Measurements from ENCODE around the gene EXOSC1.
A peak's percentile ranks its signal among the peaks of the same experiment; 100 is the strongest.
"Not testable (repeated sequence)": the region's sequence is repeated elsewhere in the genome, so short reads cannot be mapped to it uniquely, and the experiment has no call there.

EXOSC1 gene

DNA sequence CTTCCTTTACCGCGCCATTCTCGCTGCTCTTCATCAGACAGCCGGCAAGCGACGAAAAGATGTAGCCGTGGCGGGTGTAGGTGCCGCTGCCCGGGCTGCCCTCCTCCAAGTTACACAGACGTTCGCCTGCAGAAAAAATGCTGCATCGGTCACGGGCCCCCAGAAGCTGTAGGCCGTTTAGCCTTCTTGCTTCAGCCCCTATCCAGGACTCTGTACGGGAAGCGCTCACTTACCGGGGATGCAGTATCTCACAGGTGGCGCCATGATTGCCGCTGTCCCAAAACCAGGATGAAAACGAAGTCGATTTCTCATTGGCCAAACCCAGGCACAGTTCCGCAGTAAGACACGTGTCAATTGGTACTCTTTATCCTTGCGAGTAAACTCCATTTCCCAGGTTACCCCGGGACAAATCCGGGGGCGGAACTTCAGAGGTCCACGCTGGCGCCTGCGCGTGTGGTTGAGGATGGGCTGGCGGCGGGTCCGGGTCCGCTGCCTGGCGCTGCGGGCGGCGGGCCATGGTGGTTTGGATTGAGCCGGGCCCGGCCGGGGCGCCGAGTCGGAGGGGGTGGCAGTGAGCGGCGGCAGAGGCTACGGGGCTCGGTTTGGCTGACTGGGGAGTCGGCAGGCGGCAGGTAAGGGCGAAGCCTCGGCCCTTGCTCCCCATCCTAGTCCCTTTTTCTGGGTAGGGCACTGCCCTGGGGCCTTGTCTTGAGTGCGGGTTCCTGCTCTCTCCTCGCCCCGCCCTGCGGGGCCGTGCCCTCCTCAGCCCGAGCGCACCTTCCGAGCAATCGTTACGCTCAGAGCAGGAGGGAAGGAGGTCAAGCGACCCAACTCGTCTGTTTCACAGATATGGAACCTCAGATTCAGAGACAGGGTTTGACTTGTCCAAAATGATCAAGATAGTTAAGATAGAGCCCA, at the start of gene EXOSC1, which contains the start of gene ZDHHC16:
EXOSC1 (minus strand) TSS at position 285 of the 918 bp plus-strand sequence; CDS start at position 264, 21 bp downstream.
ZDHHC16 (plus strand) TSS at position 454 of the 918 bp plus-strand sequence. CDS start 5,501 bp downstream, outside the sequence.
- peak; percentile 94 for DNase-seq

GRCh38 chr10:97494863-97495506, 49.2 kb upstream of the EXOSC1 start:
- no peak for DNase-seq

GRCh38 chr10:97494151-97494550, 48.3 kb upstream of the EXOSC1 start:
- no peak for DNase-seq

DNA sequence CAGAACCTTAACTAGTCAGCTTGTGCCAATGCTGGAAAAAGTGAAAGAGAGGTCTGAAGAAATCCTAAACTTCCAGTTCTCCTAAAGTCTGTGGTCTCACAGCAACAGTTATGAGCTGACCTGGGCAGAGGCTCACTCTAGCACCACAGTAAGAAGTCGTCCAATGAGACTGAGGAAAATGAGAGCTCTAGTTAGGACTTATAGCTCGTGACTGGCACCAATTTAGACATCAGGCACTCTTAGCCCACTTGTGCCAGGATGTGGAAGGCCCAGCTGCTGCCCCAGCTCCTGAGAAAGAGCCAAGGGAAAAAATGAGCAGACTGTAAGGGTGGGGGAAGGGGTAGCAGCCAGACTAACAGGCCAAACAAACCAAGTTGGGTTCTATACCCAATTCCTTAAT, 44.8 kb upstream of the EXOSC1 start:
- no peak for DNase-seq

DNA sequence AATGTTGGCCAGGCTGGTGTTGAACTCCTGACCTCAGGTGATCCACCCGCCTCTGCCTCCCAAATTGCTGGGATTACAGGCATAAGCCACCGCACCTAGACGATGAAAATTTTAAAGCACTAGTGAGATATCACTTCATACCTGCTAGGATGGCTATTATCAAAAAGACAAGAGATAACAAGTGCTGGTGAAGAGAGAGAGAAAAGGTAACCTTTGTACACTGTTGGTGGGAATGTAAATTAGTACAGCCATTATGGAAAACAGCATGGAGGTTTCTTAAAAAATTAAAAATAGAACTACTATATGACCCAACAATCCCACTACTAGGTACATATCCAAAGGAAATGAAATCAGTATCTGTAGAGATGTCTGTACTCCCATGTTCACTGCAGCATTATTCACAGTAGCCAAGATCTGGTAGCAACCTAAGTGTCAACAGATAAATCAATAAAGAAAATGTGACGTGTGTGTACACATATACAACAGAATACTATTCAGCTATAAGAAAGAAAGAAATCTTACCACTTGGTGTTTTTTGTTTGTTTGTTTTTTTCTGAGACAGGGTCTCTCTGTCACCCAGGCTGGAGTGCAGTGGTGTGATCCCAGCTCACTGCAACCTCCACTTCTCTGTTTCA, 40.0 kb upstream of the EXOSC1 start:
- no peak for DNase-seq

DNA sequence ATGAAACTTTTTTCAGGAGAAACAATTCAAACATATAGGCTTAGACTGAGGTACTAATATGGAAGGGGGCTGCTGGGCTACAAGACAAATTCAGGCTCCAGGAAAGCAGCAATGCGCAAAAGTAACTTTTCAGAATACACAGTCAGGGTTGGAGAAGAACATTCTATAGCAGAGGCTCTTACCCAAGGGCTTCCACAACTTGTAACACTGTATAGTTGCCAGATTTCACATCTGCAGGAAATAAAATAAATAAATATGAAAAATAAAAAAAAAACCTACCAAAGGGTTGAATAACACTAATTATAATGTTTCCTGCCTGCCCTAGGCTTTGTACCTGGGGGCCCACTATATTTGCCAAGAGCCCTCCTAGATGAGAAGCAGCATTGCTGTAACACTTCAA, 38.1 kb upstream of the EXOSC1 start:
- no peak for DNase-seq

GRCh38 chr10:97483506-97483905, 37.7 kb upstream of the EXOSC1 start:
- no peak for DNase-seq

- no peak for DNase-seq
Observed at GRCh38 chr10:97482381-97482780, 36.6 kb upstream of the EXOSC1 start.

GRCh38 chr10:97481071-97481470, 35.3 kb upstream of the EXOSC1 start:
- no peak for DNase-seq

- DNase-seq: no peak
Observed at GRCh38 chr10:97479939-97480338, 34.1 kb upstream of the EXOSC1 start.

GRCh38 chr10:97479410-97479809, 33.6 kb upstream of the EXOSC1 start:
- not testable (repeated sequence) for DNase-seq

DNA sequence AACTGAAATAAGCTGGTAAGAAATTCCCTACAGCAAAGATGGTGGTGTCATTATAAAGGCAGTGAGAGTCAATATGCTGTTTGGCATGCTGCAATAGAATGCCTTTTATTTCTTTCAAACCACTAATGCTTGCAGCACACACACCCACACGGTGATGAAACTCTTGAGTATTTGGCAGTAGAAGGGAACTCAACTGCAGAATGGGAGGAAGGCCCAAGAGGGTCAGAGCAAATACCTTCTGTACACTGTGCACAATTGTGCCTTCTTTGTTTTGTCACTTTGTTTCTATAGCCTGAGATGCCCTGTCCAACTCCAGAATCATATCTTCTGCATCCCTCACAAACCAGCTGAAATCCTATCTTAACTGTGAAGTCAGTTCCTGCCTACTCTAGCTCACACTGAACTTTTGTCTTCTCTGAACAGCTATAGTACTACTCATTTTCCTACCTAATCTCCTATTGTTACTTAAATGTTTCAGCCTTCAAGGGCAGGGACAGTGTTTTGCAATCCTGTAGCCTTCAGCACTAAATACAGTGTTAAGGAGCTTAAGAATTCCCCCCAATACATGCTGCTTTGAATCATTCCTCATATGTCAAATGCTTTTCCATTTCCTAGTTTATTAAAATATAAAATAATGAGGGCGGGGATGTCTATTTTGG, 30.3 kb upstream of the EXOSC1 start:
- DNase-seq: no peak

- no peak for DNase-seq
Observed at GRCh38 chr10:97474918-97475317, 29.1 kb upstream of the EXOSC1 start.

DNA sequence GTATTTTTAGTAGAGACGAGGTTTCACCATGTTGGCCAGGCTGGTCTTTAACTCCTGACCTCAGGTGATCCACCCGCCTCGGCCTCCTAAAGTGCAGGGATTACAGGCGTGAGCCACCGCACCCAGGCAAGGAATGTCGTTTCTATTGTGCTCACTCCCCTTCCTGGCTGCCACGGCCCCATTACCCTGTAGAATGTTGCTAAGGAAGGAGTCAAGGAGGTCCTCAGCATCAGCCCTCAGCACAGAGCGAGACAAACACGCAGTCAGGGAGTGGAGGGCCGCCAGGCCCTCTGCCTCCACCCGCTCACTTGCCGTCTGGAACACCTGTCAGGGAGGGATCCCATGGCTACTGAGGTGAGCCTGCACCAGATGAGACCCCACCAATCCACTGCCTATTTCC, 23.0 kb upstream of the EXOSC1 start:
- not testable (repeated sequence) for DNase-seq

- no peak for DNase-seq
Observed at GRCh38 chr10:97468162-97468561, 22.4 kb upstream of the EXOSC1 start.

DNA sequence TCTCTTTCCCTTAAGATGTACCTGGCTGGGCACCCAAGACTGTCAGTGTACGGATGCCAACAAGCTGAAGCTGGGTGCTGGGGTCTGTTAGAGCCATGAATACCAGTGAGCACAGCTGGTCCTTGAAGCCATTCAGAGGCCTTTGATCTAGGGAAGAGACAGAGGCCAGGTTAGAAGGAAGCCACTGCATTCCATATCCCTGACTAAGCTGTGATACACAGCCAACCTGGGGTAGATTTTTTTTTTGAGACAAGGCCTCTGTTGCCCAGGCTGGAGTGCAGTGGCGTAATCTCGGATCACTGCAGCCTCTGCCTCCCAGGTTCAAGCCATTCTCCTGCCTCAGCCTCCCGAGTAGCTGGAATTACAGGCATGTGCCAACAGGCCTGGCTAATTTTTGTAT, 20.9 kb upstream of the EXOSC1 start:
- DNase-seq: no peak

DNA sequence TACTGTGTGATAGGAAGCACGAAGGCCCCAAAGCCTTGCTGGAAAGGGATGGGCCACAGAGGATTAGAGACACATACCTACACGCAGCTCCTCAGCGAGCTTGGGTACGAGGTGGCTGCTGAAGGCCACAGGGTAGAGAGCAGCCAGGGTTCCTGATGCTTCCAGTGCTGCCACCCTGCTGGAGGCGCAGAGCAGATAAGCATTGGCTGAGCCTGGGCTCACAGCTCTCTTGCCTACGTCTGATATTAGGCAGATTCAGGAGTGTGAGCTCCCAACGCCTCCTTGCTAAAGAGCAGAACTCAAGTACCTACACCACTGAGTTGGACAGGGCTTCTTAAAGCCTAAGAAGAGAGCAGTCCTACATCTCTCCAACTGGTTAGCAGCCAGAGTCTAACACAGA, 20.2 kb upstream of the EXOSC1 start:
- DNase-seq: no peak

DNA sequence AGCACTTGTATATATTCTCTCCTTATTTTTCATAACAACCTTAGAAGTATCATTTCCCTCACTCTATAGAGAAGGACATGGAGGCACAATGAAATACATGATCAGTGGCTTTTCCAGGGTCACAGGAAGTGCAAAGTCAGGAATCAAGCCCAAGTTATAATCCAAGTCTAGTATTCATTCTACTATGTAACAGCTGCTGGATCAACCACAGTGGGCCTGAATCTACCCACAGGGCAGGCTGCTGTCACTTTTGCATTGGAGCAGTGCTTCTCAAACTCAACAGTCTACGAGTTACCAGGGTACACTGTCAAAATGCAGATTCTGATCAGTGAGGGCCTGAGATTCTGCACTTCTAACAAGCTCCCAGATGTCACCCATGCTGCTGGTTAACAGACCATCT, 18.4 kb upstream of the EXOSC1 start:
- DNase-seq: no peak

- DNase-seq: no peak
Observed at GRCh38 chr10:97463363-97464132, 17.7 kb upstream of the EXOSC1 start.

GRCh38 chr10:97462309-97462708, 16.5 kb upstream of the EXOSC1 start:
- no peak for DNase-seq

- no peak for DNase-seq
Observed at GRCh38 chr10:97459933-97460332, 14.1 kb upstream of the EXOSC1 start.

DNA sequence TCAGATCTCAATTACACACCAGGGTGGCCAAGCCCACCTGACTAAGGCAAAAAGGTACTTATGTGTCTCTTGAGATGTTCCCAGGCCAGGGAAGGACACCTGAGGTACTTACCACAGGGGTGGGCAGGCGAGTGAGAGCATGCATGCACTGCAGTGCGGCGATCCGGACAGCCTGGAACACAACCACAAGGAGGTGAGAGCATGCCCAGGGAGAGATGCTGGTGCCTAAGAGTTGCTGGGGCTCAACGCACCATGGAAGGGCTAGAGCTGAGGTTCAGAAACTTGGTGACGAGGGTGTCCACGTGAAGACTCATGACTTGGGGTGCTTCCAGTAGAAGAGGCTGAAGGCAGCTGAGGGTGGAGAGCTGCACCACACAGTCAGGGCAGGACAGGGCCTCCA, 13.3 kb upstream of the EXOSC1 start:
- DNase-seq: no peak

All from stimulated activated CD4-positive, alpha-beta T cell treated with anti-CD3 and anti-CD28 coated beads, Interleukin-1b, Interleukin-23, amount 100 ng/mL, for 48 hours (primary cell).